ENCODE measurements around the gene SMIM28.

DNA sequence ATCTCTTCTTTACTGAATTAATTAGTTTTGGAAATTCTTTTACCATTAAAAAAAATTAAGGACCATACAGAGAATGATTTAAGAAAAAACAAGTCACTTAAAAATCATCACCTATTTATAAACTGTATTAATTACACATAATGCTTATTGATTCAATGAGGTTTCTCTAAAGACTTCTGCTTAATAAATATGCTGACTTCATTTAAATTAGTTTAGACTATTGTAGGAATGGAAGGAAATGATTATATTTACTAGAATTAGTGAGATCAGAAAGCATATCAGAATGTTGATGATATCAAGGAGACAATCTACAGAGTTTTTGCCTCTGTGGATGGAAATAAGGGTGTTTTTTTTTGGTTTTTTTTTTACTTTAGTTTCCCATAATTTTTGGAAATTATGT, 34.6 kb upstream of the SMIM28 start:
- TF ChIP-seq, protein P1, sequence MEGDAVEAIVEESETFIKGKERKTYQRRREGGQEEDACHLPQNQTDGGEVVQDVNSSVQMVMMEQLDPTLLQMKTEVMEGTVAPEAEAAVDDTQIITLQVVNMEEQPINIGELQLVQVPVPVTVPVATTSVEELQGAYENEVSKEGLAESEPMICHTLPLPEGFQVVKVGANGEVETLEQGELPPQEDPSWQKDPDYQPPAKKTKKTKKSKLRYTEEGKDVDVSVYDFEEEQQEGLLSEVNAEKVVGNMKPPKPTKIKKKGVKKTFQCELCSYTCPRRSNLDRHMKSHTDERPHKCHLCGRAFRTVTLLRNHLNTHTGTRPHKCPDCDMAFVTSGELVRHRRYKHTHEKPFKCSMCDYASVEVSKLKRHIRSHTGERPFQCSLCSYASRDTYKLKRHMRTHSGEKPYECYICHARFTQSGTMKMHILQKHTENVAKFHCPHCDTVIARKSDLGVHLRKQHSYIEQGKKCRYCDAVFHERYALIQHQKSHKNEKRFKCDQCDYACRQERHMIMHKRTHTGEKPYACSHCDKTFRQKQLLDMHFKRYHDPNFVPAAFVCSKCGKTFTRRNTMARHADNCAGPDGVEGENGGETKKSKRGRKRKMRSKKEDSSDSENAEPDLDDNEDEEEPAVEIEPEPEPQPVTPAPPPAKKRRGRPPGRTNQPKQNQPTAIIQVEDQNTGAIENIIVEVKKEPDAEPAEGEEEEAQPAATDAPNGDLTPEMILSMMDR (IDR thresholded peaks at IDR 0.05): no peak
- TF ChIP-seq, protein P2, sequence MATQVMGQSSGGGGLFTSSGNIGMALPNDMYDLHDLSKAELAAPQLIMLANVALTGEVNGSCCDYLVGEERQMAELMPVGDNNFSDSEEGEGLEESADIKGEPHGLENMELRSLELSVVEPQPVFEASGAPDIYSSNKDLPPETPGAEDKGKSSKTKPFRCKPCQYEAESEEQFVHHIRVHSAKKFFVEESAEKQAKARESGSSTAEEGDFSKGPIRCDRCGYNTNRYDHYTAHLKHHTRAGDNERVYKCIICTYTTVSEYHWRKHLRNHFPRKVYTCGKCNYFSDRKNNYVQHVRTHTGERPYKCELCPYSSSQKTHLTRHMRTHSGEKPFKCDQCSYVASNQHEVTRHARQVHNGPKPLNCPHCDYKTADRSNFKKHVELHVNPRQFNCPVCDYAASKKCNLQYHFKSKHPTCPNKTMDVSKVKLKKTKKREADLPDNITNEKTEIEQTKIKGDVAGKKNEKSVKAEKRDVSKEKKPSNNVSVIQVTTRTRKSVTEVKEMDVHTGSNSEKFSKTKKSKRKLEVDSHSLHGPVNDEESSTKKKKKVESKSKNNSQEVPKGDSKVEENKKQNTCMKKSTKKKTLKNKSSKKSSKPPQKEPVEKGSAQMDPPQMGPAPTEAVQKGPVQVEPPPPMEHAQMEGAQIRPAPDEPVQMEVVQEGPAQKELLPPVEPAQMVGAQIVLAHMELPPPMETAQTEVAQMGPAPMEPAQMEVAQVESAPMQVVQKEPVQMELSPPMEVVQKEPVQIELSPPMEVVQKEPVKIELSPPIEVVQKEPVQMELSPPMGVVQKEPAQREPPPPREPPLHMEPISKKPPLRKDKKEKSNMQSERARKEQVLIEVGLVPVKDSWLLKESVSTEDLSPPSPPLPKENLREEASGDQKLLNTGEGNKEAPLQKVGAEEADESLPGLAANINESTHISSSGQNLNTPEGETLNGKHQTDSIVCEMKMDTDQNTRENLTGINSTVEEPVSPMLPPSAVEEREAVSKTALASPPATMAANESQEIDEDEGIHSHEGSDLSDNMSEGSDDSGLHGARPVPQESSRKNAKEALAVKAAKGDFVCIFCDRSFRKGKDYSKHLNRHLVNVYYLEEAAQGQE (IDR thresholded peaks at IDR 0.05; ENCODE audit: insufficient read depth in 1 of 2, low read depth in 2 of 2, low read length in 1 of 2): no peak
- no peak for TF ChIP-seq POLR2AphosphoS5 (IDR thresholded peaks at IDR 0.05; ENCODE audit: low read depth, low read length)

Measured in Panc1 (cell line).